ENCODE results near the gene GRID2.

GRID2 gene

GRCh38 chr4:93216646-93217045 lies 912.9 kb downstream of the GRID2 start:
- peaks cover 17% of the 10 kb centered on the region for H3K36me3 ChIP-seq (ENCODE audit: control insufficient read depth, insufficient read depth, low read length)
- H3K4me3 ChIP-seq (ENCODE audit: low read depth, low read length) = no peak overlapping the region
- H3K9ac ChIP-seq (ENCODE audit: low read depth, low read length) = no peak overlapping the region
- no peaks in the 10 kb centered on the region for H3K9me3 ChIP-seq (ENCODE audit: control insufficient read depth, insufficient read depth, low read length)
- H3K27me3 ChIP-seq (ENCODE audit: control insufficient read depth, insufficient read depth, low read length) = no peaks in the 10 kb centered on the region
- H3K27ac ChIP-seq (ENCODE audit: low read depth, low read length) = no peak overlapping the region
- no peaks in the 10 kb centered on the region for H3K4me1 ChIP-seq (ENCODE audit: control insufficient read depth, insufficient read depth, low read length)

GRCh38 chr4:93217431-93217830 lies 913.7 kb downstream of the GRID2 start:
- no peak overlapping the region for H3K9ac ChIP-seq (ENCODE audit: low read depth, low read length)

GRCh38 chr4:93221771-93222170 lies 918.0 kb downstream of the GRID2 start:
- Histone ChIP-seq H3K9ac (ENCODE audit: low read depth, low read length) (no peak overlapping the region), H3K4me3 (ENCODE audit: low read depth, low read length) (no peak overlapping the region), H3K36me3 (ENCODE audit: control insufficient read depth, insufficient read depth, low read length) (peaks cover 41% of the 10 kb centered on the region), H3K27me3 (ENCODE audit: control insufficient read depth, insufficient read depth, low read length) (no peaks in the 10 kb centered on the region), H3K4me1 (ENCODE audit: control insufficient read depth, insufficient read depth, low read length) (no peaks in the 10 kb centered on the region), H3K9me3 (ENCODE audit: control insufficient read depth, insufficient read depth, low read length) (no peaks in the 10 kb centered on the region), H3K27ac (ENCODE audit: low read depth, low read length) (no peak overlapping the region)

More at GRCh38 chr4:93217431-93217830, 913.7 kb downstream of the GRID2 start:
- Histone ChIP-seq H3K36me3 (ENCODE audit: control insufficient read depth, insufficient read depth, low read length) (peaks cover 17% of the 10 kb centered on the region), H3K27ac (ENCODE audit: low read depth, low read length) (no peak overlapping the region), H3K27me3 (ENCODE audit: control insufficient read depth, insufficient read depth, low read length) (no peaks in the 10 kb centered on the region), H3K9me3 (ENCODE audit: control insufficient read depth, insufficient read depth, low read length) (no peaks in the 10 kb centered on the region), H3K4me3 (ENCODE audit: low read depth, low read length) (no peak overlapping the region), H3K4me1 (ENCODE audit: control insufficient read depth, insufficient read depth, low read length) (no peaks in the 10 kb centered on the region)

GRCh38 chr4:93228021-93228420 lies 924.3 kb downstream of the GRID2 start:
- H3K4me1 ChIP-seq (ENCODE audit: control insufficient read depth, insufficient read depth, low read length) = no peaks in the 10 kb centered on the region
- H3K27me3 ChIP-seq (ENCODE audit: control insufficient read depth, insufficient read depth, low read length) = no peaks in the 10 kb centered on the region
- H3K36me3 ChIP-seq (ENCODE audit: control insufficient read depth, insufficient read depth, low read length) = peaks cover 28% of the 10 kb centered on the region
- H3K27ac ChIP-seq (ENCODE audit: low read depth, low read length) = no peak overlapping the region
- H3K4me3 ChIP-seq (ENCODE audit: low read depth, low read length) = no peak overlapping the region
- no peak overlapping the region for H3K9ac ChIP-seq (ENCODE audit: low read depth, low read length)
- no peaks in the 10 kb centered on the region for H3K9me3 ChIP-seq (ENCODE audit: control insufficient read depth, insufficient read depth, low read length)

GRCh38 chr4:93232883-93233282 lies 929.1 kb downstream of the GRID2 start:
- no peaks in the 10 kb centered on the region for H3K4me1 ChIP-seq (ENCODE audit: control insufficient read depth, insufficient read depth, low read length)

GRCh38 chr4:93237521-93237920 lies 933.8 kb downstream of the GRID2 start:
- H3K9ac ChIP-seq (ENCODE audit: low read depth, low read length) = no peak overlapping the region
- H3K27me3 ChIP-seq (ENCODE audit: control insufficient read depth, insufficient read depth, low read length) = no peaks in the 10 kb centered on the region
- H3K4me1 ChIP-seq (ENCODE audit: control insufficient read depth, insufficient read depth, low read length) = no peaks in the 10 kb centered on the region
- H3K9me3 ChIP-seq (ENCODE audit: control insufficient read depth, insufficient read depth, low read length) = no peaks in the 10 kb centered on the region
- H3K36me3 ChIP-seq (ENCODE audit: control insufficient read depth, insufficient read depth, low read length) = peaks cover 6% of the 10 kb centered on the region
- H3K4me3 ChIP-seq (ENCODE audit: low read depth, low read length) = no peak overlapping the region
- H3K27ac ChIP-seq (ENCODE audit: low read depth, low read length) = no peak overlapping the region

More at GRCh38 chr4:93232883-93233282, 929.1 kb downstream of the GRID2 start:
- Histone ChIP-seq H3K4me3 (ENCODE audit: low read depth, low read length) (no peak overlapping the region), H3K27ac (ENCODE audit: low read depth, low read length) (no peak overlapping the region), H3K36me3 (ENCODE audit: control insufficient read depth, insufficient read depth, low read length) (no peaks in the 10 kb centered on the region), H3K9me3 (ENCODE audit: control insufficient read depth, insufficient read depth, low read length) (no peaks in the 10 kb centered on the region), H3K27me3 (ENCODE audit: control insufficient read depth, insufficient read depth, low read length) (no peaks in the 10 kb centered on the region), H3K9ac (ENCODE audit: low read depth, low read length) (no peak overlapping the region)

- no peak overlapping the region for H3K9ac ChIP-seq (ENCODE audit: low read depth, low read length)
- H3K4me1 ChIP-seq (ENCODE audit: control insufficient read depth, insufficient read depth, low read length) = no peaks in the 10 kb centered on the region
- H3K9me3 ChIP-seq (ENCODE audit: control insufficient read depth, insufficient read depth, low read length) = no peaks in the 10 kb centered on the region
- no peak overlapping the region for H3K27ac ChIP-seq (ENCODE audit: low read depth, low read length)
- H3K27me3 ChIP-seq (ENCODE audit: control insufficient read depth, insufficient read depth, low read length) = no peaks in the 10 kb centered on the region
- H3K4me3 ChIP-seq (ENCODE audit: low read depth, low read length) = no peak overlapping the region
- H3K36me3 ChIP-seq (ENCODE audit: control insufficient read depth, insufficient read depth, low read length) = peaks cover 5% of the 10 kb centered on the region
Observed at GRCh38 chr4:93243262-93243661, 939.5 kb downstream of the GRID2 start.

GRCh38 chr4:93261207-93261606 lies 957.4 kb downstream of the GRID2 start:
- no peak overlapping the region for H3K27ac ChIP-seq (ENCODE audit: low read depth, low read length)
- H3K27me3 ChIP-seq (ENCODE audit: control insufficient read depth, insufficient read depth, low read length) = no peaks in the 10 kb centered on the region
- H3K4me1 ChIP-seq (ENCODE audit: control insufficient read depth, insufficient read depth, low read length) = no peaks in the 10 kb centered on the region
- no peak overlapping the region for H3K9ac ChIP-seq (ENCODE audit: low read depth, low read length)
- H3K4me3 ChIP-seq (ENCODE audit: low read depth, low read length) = no peak overlapping the region
- no peaks in the 10 kb centered on the region for H3K9me3 ChIP-seq (ENCODE audit: control insufficient read depth, insufficient read depth, low read length)
- H3K36me3 ChIP-seq (ENCODE audit: control insufficient read depth, insufficient read depth, low read length) = no peaks in the 10 kb centered on the region

- H3K27ac ChIP-seq (ENCODE audit: low read depth, low read length) = no peak overlapping the region
- H3K4me1 ChIP-seq (ENCODE audit: control insufficient read depth, insufficient read depth, low read length) = no peaks in the 10 kb centered on the region
- no peaks in the 10 kb centered on the region for H3K27me3 ChIP-seq (ENCODE audit: control insufficient read depth, insufficient read depth, low read length)
- no peak overlapping the region for H3K9ac ChIP-seq (ENCODE audit: low read depth, low read length)
- H3K4me3 ChIP-seq (ENCODE audit: low read depth, low read length) = no peak overlapping the region
- no peaks in the 10 kb centered on the region for H3K9me3 ChIP-seq (ENCODE audit: control insufficient read depth, insufficient read depth, low read length)
- no peaks in the 10 kb centered on the region for H3K36me3 ChIP-seq (ENCODE audit: control insufficient read depth, insufficient read depth, low read length)
Observed at GRCh38 chr4:93263166-93263565, 959.4 kb downstream of the GRID2 start.

- Histone ChIP-seq H3K4me1 (ENCODE audit: control insufficient read depth, insufficient read depth, low read length) (peaks cover 3% of the 10 kb centered on the region; the same call in 1 of the 2 replicates), H3K27me3 (ENCODE audit: control insufficient read depth, insufficient read depth, low read length) (no peaks in the 10 kb centered on the region), H3K36me3 (ENCODE audit: control insufficient read depth, insufficient read depth, low read length) (no peaks in the 10 kb centered on the region), H3K27ac (ENCODE audit: low read depth, low read length) (no peak overlapping the region), H3K4me3 (ENCODE audit: low read depth, low read length) (no peak overlapping the region), H3K9me3 (ENCODE audit: control insufficient read depth, insufficient read depth, low read length) (no peaks in the 10 kb centered on the region), H3K9ac (ENCODE audit: low read depth, low read length) (no peak overlapping the region)
Observed at GRCh38 chr4:93267747-93268146, 964.0 kb downstream of the GRID2 start.

- Histone ChIP-seq H3K9me3 (ENCODE audit: control insufficient read depth, insufficient read depth, low read length) (no peaks in the 10 kb centered on the region), H3K4me3 (ENCODE audit: low read depth, low read length) (no peak overlapping the region), H3K4me1 (ENCODE audit: control insufficient read depth, insufficient read depth, low read length) (no peaks in the 10 kb centered on the region), H3K27ac (ENCODE audit: low read depth, low read length) (no peak overlapping the region), H3K27me3 (ENCODE audit: control insufficient read depth, insufficient read depth, low read length) (no peaks in the 10 kb centered on the region), H3K9ac (ENCODE audit: low read depth, low read length) (no peak overlapping the region), H3K36me3 (ENCODE audit: control insufficient read depth, insufficient read depth, low read length) (no peaks in the 10 kb centered on the region)
Observed at GRCh38 chr4:93285346-93285745, 981.6 kb downstream of the GRID2 start.

GRCh38 chr4:93289241-93289640 lies 985.5 kb downstream of the GRID2 start:
- no peaks in the 10 kb centered on the region for H3K4me1 ChIP-seq (ENCODE audit: control insufficient read depth, insufficient read depth, low read length)
- no peaks in the 10 kb centered on the region for H3K36me3 ChIP-seq (ENCODE audit: control insufficient read depth, insufficient read depth, low read length)
- no peaks in the 10 kb centered on the region for H3K9me3 ChIP-seq (ENCODE audit: control insufficient read depth, insufficient read depth, low read length)
- no peak overlapping the region for H3K9ac ChIP-seq (ENCODE audit: low read depth, low read length)
- H3K27me3 ChIP-seq (ENCODE audit: control insufficient read depth, insufficient read depth, low read length) = no peaks in the 10 kb centered on the region
- no peak overlapping the region for H3K27ac ChIP-seq (ENCODE audit: low read depth, low read length)
- H3K4me3 ChIP-seq (ENCODE audit: low read depth, low read length) = no peak overlapping the region
